ENCODE results near the gene MAP3K2.

The MAP3K2 gene

DNA sequence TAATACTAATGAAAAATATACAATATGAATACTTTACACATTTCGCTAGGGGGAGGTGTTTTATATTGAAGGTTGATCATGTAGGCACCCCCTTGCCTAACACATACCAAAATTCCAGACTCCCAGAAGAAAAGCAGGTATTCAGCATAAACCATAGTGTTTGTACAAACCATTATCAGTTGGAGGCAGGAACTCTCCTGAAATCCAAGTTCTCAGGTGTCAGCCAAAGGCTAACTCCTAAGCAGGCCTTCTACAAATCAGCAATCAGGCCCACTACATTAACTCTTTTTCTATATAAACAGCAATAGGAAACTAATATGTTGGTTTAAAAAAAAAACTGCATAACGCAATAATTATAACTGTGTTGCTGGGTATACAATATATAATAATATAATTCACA, 44.5 kb downstream of the MAP3K2 start:
- DNase-seq = no peak

DNA sequence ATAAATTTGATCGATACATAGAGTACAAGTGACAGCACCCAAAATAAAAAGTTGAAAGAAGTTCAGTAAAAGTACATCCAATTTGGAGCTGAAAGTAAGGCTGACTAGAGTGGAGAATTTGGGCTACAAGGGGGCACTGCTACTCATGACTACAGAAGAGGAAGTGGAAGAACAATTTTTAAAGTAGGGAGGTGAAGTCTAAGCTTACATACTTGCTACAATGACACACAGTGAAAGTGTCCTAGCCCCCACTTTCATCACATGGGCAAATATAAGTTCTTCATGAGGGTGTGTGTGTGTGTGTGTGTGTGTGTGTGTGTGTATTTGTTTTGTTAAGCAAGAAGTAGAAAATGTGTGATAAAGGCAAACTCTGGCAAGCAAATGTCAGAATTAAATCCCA, 45.7 kb downstream of the MAP3K2 start:
- DNase-seq = no peak

GRCh38 chr2:127332335-127332734, 55.4 kb downstream of the MAP3K2 start:
- no peak for DNase-seq

- no peak for DNase-seq
Observed at GRCh38 chr2:127330753-127331152, 57.0 kb downstream of the MAP3K2 start.

GRCh38 chr2:127326289-127326945, 61.4 kb downstream of the MAP3K2 start:
- no peak for DNase-seq

- no peak for DNase-seq
Observed at GRCh38 chr2:127324635-127325034, 63.1 kb downstream of the MAP3K2 start.

DNA sequence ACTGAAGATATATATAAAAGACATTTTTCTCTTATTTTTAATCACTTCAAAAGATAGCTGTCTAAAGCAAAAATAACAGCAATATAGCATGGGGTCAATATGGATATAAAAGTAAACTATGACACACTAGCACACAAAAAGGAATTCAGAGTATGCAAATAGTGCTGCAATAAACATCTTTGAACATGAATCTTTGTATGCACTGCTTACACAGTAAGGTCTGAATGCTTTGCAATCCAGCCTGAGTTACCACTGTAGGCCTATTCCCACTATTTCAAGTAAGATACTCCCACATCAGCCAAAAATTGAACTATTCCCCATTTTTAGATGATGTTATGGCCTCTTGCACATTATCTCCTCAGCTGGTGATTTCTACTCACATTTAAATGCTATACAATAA, 66.5 kb downstream of the MAP3K2 start:
- DNase-seq = no peak

DNA sequence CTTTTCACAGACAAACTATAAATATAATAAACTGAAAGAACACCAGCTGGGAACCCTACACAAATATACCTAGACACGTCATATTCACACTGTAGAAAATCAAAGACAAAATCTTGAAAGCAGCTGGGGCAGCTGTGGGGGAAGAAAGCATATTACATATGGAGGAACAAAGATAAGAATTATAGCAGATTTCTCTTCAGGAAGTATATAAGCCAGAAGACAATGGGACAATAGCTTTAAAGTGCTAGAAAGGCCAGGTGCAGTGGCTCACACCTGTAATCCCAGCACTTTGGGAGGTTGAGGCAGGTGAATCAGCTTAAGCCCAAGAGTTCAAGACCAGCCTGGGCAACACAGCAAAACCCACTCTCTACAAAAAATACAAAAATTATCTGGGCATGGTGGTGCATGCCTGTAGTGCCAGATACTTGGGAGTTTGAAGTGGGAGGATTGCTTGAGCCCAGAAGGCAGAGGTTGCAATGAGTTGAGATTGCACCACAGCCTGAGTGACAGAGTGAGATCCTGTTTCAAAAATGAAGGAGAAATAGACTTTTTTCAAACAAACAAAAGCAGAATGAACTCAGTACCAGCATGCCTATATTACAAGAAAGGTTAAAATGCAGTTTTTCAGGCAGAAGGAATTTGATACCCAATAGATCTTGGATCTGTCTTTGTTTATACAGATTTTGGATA, 67.0 kb downstream of the MAP3K2 start:
- no peak for DNase-seq

DNA sequence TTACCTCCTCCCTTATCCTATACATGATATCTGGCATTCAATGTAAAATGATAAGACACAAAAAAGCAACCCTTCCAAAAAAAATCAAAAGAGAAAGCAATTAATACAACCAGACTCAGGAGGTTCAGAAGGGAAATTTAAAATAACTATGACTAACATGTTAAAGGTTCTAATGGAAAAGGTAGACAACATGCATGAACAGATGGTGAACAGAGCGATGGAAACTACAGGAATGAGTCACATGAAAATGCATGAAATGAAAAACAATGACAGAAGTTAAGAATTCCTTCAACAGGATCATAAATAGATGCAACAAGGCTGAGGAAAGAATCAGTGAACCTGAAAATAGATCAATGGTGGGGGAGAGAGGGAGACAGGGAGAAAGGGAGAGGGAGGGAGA, 67.7 kb downstream of the MAP3K2 start:
- DNase-seq = no peak

DNA sequence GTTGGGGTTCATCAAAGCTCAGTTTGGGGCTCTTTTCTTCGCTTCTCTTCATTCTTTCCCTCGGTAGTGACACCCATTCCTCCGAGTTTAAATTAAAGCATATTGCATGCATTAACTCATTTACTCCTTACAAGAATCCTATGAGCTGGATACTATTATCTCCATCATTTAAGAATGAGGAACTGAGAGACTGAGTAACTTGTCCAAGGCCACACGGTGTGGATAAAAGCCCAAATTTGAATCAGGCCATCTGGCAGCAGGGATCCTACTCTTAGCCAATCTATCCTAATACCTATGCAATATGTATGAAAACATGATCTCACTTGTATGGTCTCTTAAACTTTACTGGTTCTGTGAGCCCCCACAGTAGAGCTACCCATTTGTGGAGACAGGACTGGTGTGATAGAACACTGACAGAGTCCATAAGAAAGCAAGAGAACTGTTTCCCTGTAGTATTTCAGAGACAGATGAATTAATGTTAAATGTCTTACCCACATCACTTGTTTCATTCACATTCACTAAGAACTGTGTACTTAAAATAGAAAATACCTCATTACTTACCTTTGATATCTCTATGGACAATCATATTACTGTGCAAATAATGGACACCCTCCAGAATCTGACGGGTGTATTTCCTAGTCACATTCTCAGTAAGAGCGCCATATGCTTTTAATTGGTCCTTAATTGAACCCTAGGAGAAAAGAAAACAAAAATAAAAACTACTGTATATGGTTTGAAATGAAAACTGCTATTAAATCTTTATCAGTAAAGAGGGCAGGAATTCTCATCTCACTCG, 73.4 kb downstream of the MAP3K2 start:
- no peak for DNase-seq

DNA sequence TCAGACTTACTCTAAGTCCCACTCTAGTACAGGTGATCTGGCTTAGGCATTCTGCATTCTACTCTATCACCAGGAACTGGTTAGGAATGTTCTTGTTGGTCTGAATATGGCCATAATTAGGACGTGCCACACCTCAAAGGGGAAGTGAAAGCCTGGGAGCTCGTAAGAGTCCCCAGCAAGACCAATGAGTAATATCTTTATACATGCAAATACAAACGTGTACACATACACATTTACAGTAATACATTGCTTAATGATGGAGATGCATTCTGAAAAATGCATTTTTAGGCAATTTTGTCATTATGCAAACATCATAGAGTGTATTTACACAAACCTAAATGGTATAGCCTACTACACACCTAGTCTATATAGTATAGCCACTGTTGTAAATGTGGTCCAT, 74.4 kb downstream of the MAP3K2 start:
- DNase-seq = no peak

GRCh38 chr2:127310980-127311379, 76.8 kb downstream of the MAP3K2 start:
- no peak for DNase-seq

DNA sequence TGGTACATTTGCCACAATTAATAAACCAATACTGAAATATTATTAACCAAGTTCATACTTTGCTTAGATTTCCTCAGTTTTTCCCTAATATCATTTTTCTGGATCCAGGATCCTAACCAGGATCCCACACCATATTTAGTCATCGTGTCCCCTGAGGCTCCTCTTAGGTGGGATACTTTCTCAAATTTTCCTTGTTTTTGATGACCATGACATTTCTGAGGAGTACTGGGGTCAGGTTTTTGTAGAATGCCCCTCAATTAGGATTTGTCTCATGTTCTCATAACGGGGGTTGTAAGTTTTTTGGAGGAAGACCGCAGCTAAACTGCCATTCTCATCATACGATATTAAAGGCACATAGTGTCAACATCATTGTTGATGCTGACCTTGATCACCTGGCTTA, 78.3 kb downstream of the MAP3K2 start:
- no peak for DNase-seq

DNA sequence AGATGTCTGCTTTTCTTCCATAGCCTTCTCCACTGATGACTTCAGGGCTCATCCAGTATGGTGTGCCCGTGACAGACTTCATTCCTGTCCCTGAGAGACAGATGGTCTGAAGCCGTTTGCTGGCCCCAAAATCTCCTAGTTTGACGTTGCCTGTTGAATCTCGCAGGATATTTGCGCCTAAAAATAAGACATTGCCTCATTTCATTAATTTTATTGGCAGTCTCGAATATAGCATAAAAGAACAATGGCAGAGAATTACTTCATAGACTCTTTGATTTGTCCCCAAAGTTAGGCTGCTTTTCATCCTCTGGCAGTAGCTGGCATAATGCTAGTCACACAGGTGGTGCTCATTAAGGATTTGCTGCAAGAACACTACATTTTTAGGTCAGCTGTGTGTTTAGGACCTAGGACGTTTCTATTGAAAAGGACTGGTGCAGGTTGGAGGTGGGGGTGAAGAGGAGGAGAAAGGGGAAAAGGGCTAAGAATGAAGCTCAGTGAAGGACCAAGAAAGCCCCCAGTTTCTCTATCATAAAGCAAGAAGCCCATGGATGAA, 79.1 kb downstream of the MAP3K2 start:
- no peak for DNase-seq

DNA sequence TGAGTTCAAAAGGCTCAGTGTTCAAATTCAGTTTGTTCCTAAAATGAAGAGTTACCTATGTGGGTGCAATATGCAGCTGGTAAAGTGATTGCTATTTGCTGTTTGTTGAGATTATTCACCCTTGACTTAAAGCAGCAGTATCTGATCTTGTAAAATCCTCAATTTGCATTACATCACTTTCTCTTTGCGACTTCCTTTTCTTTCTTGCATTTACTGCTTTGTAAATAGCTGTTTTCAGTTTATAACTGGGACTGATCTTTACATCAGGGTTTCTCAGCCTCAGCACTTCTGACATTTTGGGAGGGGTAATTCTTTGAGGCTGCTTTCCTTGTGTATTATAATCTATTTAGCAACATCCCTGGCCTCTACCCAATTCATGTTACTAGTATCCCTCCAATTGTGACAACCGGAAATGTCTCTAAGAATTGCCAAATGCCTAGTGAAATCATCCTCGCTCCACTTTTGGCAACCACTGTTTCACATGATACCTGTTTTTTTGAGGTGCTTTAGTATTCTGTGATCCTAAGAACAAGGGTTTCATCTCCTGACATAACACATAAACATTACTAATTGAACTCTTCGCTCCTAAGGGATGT, 81.7 kb downstream of the MAP3K2 start:
- DNase-seq = no peak

DNA sequence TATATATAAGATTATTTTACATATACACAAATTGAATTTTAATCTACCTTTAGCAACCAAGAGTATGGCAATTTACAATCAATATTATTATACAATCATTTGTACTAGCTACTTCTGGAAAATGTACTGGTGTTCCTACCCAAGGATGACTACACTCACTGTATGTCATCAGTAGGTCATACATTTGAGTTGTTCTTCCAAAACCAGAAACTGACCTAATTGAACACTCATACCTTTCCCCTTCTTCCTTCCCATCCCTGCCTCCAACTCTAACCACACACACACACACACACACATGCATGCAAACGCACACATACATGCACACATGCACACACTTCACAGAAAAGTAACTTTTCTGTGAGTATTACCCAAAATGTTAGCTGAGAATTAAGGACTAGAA, 85.6 kb downstream of the MAP3K2 start:
- no peak for DNase-seq

DNA sequence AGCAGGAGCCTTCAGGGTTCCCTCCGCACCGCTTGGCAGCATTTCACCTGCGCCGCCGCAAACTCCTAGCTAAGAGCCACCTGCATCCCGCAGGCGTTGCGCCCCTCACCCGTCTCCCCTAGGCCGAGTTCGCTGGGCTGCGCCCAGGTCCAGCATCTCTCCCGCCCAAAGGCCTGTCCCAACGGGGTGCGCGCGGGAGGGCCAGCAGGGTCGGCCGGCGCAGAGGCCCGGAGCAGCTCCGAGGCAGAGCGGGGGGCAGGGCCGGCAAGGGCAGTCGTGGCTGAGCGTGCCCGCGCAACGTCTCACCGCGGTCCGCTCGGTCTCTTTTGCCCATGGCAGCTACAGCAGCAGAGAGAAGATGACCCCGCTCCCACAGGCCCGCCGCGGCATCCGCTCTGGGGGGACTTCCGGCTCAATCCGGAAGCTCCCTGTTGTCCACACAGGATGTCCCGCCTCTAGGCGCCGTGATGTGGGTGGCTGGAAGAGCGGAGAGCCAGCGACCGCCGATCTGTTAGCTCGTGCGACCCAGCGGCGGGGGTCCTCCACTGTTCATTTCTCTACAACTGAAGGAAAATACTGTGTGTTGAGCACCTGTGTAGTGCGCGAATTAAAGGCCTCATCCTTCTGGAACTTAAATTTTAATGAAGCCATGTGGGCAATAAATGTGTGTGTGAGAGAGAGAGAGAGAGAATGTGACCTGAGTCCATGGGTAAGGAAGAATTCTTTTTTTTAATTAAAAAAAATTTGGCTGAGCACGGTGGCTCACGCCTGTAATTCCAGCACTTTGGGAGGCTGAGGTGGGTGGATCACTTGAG, 93.8 kb downstream of the MAP3K2 start, which contains the start of gene ERCC3:
Gene ERCC3, minus strand, starts transcription at position 397 of the 815 bp plus-strand sequence. Its CDS starts 63 bp downstream, at position 334.
- DNase-seq = peak; percentile 82

GRCh38 chr2:127293386-127293747, 94.4 kb downstream of the MAP3K2 start:
- DNase-seq = no peak

DNA sequence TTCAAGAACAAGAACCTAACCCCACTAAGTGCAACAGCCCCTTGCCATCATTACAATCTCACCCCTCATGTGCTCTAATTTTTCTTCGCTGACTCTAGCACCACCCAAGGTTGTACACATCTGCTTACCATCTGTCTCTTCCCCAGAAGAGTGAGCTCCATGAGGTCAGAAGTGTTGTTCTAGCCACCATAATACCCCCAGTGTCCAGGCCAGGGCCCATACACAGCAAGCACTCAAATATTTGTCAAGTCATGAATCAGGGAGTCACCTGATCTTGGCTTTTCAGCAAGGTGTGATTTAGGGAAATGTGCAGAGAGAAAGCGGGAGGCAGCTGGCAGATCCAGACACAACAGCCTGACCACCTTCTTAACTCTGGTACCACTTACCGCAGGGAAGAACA, 99.5 kb downstream of the MAP3K2 start:
- no peak for DNase-seq

DNA sequence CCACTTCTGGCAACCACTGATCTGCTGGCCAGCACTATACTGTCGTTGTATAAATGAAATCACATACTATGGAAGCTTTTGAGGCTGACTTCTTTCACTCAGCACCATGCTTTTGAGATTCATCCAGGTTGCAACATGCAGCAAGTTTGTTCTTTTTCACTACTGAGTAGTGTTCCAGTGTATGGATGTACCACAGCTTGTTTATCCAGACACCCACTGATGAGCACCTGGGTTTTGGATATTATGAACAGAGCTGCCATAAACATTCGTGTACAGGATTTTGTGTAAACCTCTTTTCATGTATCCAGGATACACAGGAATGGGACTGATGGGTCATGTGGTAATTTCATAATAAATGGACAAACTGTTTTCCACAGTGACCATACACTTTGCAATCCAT, 104.5 kb downstream of the MAP3K2 start:
- no peak for DNase-seq

DNA sequence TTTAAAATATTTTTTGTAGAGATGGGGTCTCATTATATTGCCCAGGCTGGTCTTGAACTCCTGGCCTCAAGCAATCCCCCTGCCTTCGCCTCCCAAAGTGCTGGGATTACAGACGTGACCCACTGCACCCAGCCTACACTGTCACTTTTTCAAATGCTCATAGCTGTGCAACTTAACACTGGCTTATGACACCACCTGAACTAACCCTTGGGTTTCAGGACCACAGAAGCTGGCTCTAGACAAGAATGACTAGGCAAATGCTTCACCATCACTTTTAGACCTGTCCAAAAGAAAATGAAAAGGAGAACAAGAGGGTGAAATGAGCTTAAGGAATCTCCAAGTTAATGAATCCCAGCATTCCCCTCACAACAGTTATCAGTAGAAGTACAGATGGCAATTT, 107.1 kb downstream of the MAP3K2 start:
- DNase-seq = no peak

GRCh38 chr2:127279781-127280180, 108.0 kb downstream of the MAP3K2 start:
- no peak for DNase-seq

Data from stimulated activated CD4-positive, alpha-beta T cell treated with anti-CD3 and anti-CD28 coated beads, Interleukin-12 subunit alpha, Interleukin-12 subunit beta, amount 100 ng/mL, for 4 hours (primary cell).